Heart left ventricle (tissue), 13 donors: ENCODE measurements around the gene DACT2.
"Not testable (repeated sequence)": the region's sequence is repeated elsewhere in the genome, so short reads cannot be mapped to it uniquely, and the experiment has no call there.

Experiments
- POLR2A ChIP-seq, 2 donors: fragments of 450-650 bp; IDR thresholded peaks; one replicate each; pipeline ENCODE4 v1.6.1; 2017; ENCODE audit warnings: antibody characterized with exemption in 2 of 2, mild to moderate bottlenecking in 2 of 2, moderate library complexity in 2 of 2
- TF ChIP-seq, protein P1 (sequence below), 12 donors: fragments of 200-600 bp; sonication (generic) in 4 of 12; IDR thresholded peaks; one replicate each; pipeline versions ENCODE4 v1.5.0 to v1.8.0; 2018 to 2022; ENCODE audit warnings: antibody characterized with exemption in 12 of 12, mild to moderate bottlenecking in 5 of 12
- donor health status: ischemic (EF 13 %, LVEDD 7.1; RV severe dilation, severe dysfunction).
- donor health status: DM: no; HTN: yes; CAD: no.
- donor health status: DM: no; HTN: no; CAD: no.
- donor health status: ischemic (EF 25% LVEDD 6.9; RV normal size, moderate dysfunction).
- donor health status: ischemic (EF 25% LVEDD 5.7; RV mildly dilated, moderate dysfunction).
- donor health status: ischemic (EF 35%, LVEDD 5.7; RV mildly dilated, moderate dysfunction).
- donor health status: nonischemic (EF 11% LVEDD 7.7; RV severe dilation, severe dysfunction).
- donor health status: DM: yes; HTN: yes; CAD: no.
- donor health status: PGD.
- donor health status: ischemic (EF 29% LVEDD 5.4; RV normal size, mild dysfunction).
- donor health status: nonischemic (EF 23%, LVEDD 6.1; RV moderate dilation, normal function).

DNA sequence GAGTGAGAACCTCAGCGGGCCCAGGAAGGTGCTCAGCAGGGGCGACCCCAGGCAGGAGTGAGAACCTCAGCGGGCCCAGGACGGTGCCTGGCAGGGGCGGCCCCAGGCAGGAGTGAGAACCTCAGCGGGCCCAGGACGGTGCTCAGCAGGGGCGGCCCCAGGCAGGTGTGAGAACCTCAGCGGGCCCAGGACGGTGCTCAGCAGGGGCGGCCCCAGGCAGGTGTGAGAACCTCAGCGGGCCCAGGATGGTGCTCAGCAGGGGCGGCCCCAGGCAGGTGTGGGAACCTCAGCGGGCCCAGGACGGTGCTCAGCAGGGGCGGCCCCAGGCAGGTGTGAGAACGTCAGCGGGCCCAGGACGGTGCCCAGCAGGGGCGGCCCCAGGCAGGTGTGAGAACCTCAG is 37.3 kb upstream of the DACT2 start:
- TF ChIP-seq, protein P1, sequence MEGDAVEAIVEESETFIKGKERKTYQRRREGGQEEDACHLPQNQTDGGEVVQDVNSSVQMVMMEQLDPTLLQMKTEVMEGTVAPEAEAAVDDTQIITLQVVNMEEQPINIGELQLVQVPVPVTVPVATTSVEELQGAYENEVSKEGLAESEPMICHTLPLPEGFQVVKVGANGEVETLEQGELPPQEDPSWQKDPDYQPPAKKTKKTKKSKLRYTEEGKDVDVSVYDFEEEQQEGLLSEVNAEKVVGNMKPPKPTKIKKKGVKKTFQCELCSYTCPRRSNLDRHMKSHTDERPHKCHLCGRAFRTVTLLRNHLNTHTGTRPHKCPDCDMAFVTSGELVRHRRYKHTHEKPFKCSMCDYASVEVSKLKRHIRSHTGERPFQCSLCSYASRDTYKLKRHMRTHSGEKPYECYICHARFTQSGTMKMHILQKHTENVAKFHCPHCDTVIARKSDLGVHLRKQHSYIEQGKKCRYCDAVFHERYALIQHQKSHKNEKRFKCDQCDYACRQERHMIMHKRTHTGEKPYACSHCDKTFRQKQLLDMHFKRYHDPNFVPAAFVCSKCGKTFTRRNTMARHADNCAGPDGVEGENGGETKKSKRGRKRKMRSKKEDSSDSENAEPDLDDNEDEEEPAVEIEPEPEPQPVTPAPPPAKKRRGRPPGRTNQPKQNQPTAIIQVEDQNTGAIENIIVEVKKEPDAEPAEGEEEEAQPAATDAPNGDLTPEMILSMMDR (IDR thresholded peaks at IDR 0.05), result not testable (repeated sequence)
- TF ChIP-seq POLR2A (IDR thresholded peaks at IDR 0.05), result not testable (repeated sequence)
